GM23338 (cell line): ENCODE measurements around the gene SLC13A5. TPM values are rescaled to one million over a fixed set of nuclear protein-coding genes. Genes with fewer than 3 reads are reported as not detected.

ENCODE experiments used
- ATAC-seq: fragments of 200-7000 bp; cut with Tn5 transposase; 3 replicates; pipeline ENCODE4 v1.9.1; 2020
- DNase-seq: peaks from one replicate; pipeline ENCODE4 v3.0.0-alpha.2; 2015; ENCODE audit warnings: low spot score
- H2AFZ ChIP-seq: fragments of 200-600 bp; sonication (generic); 2 replicates; pipeline ENCODE4 v1.8.0; 2016; ENCODE audit warnings: antibody characterized with exemption, mild to moderate bottlenecking, moderate library complexity
- H3F3A ChIP-seq: fragments of 200-600 bp; sonication (generic); replicated peaks from 2 replicates; pipeline ENCODE4 v1.8.0; 2017; ENCODE audit warnings: antibody characterized with exemption, mixed run types, low read depth
- H3K27ac ChIP-seq: fragments of 200-600 bp; sonication (generic); 2 replicates; pipeline ENCODE4 v1.6.1; 2016; ENCODE audit warnings: low read depth
- H3K27me3 ChIP-seq: fragments of 200-600 bp; sonication (generic); 2 replicates; pipeline ENCODE4 v1.8.0; 2016; ENCODE audit warnings: mild to moderate bottlenecking, mixed run types, moderate library complexity; ENCODE audit not compliant: insufficient read depth
- H3K36me3 ChIP-seq: fragments of 200-600 bp; sonication (generic); 2 replicates; pipeline ENCODE4 v1.8.0; 2016; ENCODE audit warnings: mild to moderate bottlenecking; ENCODE audit not compliant: insufficient read depth
- H3K4me1 ChIP-seq: fragments of 200-600 bp; sonication (generic); 2 replicates; pipeline ENCODE4 v1.8.0; 2016; ENCODE audit warnings: mild to moderate bottlenecking, moderate library complexity; ENCODE audit not compliant: insufficient read depth
- H3K4me2 ChIP-seq: fragments of 200-600 bp; sonication (generic); 2 replicates; pipeline ENCODE4 v1.7.1; 2017; ENCODE audit warnings: mixed run types
- H3K4me3 ChIP-seq: fragments of 200-600 bp; sonication (generic); 2 replicates; pipeline ENCODE4 v1.6.1; 2016; ENCODE audit warnings: mixed run types
- H3K79me2 ChIP-seq: fragments of 200-600 bp; sonication (generic); replicated peaks from 2 replicates; pipeline ENCODE4 v1.8.0; 2017; ENCODE audit warnings: mild to moderate bottlenecking; ENCODE audit not compliant: insufficient read depth
- H3K9me2 ChIP-seq: fragments of 200-600 bp; sonication (generic); 2 replicates; pipeline ENCODE4 v1.8.0; 2017; ENCODE audit not compliant: insufficient read depth
- H4K20me1 ChIP-seq: fragments of 200-600 bp; sonication (generic); replicated peaks from 2 replicates; pipeline ENCODE4 v1.8.0; 2017; ENCODE audit warnings: mild to moderate bottlenecking; ENCODE audit not compliant: insufficient read depth
- H3K27ac Mint-ChIP-seq: 2 replicates; pipeline ENCODE4 v1.8.0; 2020; ENCODE audit warnings: inconsistent platforms, mild to moderate bottlenecking, moderate library complexity, mixed read lengths
- H3K27me3 Mint-ChIP-seq: 3 replicates; pipeline ENCODE4 v1.8.0; 2022; ENCODE audit warnings: low read depth, mild to moderate bottlenecking, moderate library complexity, mixed read lengths, inconsistent platforms; ENCODE audit not compliant: insufficient read depth, poor library complexity
- H3K36me3 Mint-ChIP-seq: 3 replicates; pipeline ENCODE4 v1.8.0; 2021; ENCODE audit warnings: low read depth, mild to moderate bottlenecking, inconsistent platforms, moderate library complexity, mixed read lengths
- H3K4me1 Mint-ChIP-seq: 3 replicates; pipeline ENCODE4 v1.8.0; 2020; ENCODE audit warnings: mild to moderate bottlenecking, inconsistent platforms, mixed read lengths
- H3K4me3 Mint-ChIP-seq: 3 replicates; pipeline ENCODE4 v1.8.0; 2021; ENCODE audit warnings: moderate library complexity, mild to moderate bottlenecking, inconsistent platforms, mixed read lengths
- H3K9me3 Mint-ChIP-seq: 3 replicates; pipeline ENCODE4 v1.8.0; 2020; ENCODE audit warnings: moderate library complexity, mild to moderate bottlenecking, inconsistent platforms, mixed read lengths
- CREB1 ChIP-seq: fragments of 250-450 bp; sonication (Bioruptor Pico); IDR thresholded peaks from 2 replicates; pipeline ENCODE4 v1.5.0; 2020; ENCODE audit warnings: low read depth, mild to moderate bottlenecking, moderate library complexity
- CTCF ChIP-seq, 2 experiments: fragments of 200-600 bp in 1 of 2; sonication (generic) in 1 of 2; conservative IDR thresholded peaks; 2 replicates each; pipeline versions ENCODE4 v1.5.1 to v1.6.1; 2016 to 2017; ENCODE audit warnings: antibody characterized with exemption in 2 of 2, low read depth in 2 of 2, mild to moderate bottlenecking in 2 of 2, moderate library complexity in 1 of 2
- EZH2phosphoT487 ChIP-seq: fragments of 200-600 bp; sonication (generic); IDR thresholded peaks from one replicate; pipeline ENCODE4 v1.8.1; 2018; ENCODE audit warnings: antibody characterized with exemption; ENCODE audit not compliant: unreplicated experiment
- NANOG ChIP-seq: IDR thresholded peaks from 2 replicates; pipeline ENCODE4 v1.6.1; 2016; ENCODE audit warnings: antibody characterized with exemption, borderline replicate concordance
- POLR2AphosphoS5 ChIP-seq: IDR thresholded peaks from 2 replicates; pipeline ENCODE4 v1.6.1; 2016; ENCODE audit warnings: antibody characterized with exemption, low read depth
- polyA plus RNA-seq: library from polyadenylated mRNA; unstranded; fragments of >200 nt; fragmentation: Nextera tagmentation; extraction: Ambion mirVana; gene quantifications from 2 replicates; pipeline ENCODE4 v1.2.1, GENCODE V29; 2016
- total RNA-seq: library from RNA; depleted of rRNA; stranded (reverse); fragments of >200 nt; shearing (Covaris generic); gene quantifications from 2 replicates; pipeline ENCODE4 v1.2.3, GENCODE V29; 2014
- TF ChIP-seq, protein P1 (sequence below): IDR thresholded peaks from 2 replicates; pipeline ENCODE4 v1.6.1; 2016; ENCODE audit warnings: antibody characterized with exemption
- TF ChIP-seq, protein P2 (sequence below): fragments of 250-450 bp; sonication (Bioruptor Pico); IDR thresholded peaks from 2 replicates; pipeline ENCODE4 v1.5.0; 2020; ENCODE audit warnings: mild to moderate bottlenecking, moderate library complexity

The SLC13A5 gene
- total and polyA plus RNA-seq, 2 experiments from 2014 or later = 1.2 to 2.3 TPM

DNA sequence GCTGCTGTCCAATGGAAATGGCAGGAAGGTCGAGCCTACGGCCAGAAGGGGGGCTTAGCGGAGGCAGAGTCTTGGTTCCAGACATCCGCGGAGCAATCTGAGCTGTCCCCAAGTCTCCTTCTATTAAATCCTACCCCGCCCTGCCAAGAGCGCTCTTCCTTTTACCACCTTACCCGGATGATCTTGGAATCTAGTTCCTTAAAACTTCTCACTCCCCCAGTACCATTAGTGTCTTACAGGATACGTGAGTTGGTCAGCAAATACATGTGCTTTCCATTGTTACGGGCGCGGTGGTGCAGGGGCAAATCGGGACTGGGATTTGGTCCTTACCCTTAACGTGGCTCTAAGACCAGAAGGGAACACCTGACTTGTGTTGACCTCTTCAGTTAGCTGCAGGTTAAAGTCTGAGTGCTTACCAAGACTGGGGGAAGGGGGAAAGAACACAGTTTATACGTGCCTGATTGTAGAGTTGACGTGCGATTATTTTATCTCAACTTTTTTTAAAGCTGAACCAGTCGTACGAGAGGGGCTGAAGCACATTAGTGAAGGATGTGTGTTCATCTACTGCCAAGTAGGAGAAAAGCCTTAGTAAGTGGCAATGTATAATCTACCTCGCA, 71.8 kb downstream of the SLC13A5 start:
- H4K20me1 ChIP-seq = peaks cover 18% of the 10 kb centered on the region
- H3K9me3 Mint-ChIP-seq = no peaks in the 10 kb centered on the region
- H3K4me3 Mint-ChIP-seq = peak overlapping the region; percentile 91
- H3K27ac ChIP-seq = peak overlapping the region; percentile 48
- H3K79me2 ChIP-seq = peaks cover 48% of the 10 kb centered on the region
- 0 out of 2 replicates have a peak overlapping the region, but pooled peaks have one; percentile 100 for H2AFZ ChIP-seq
- H3K36me3 ChIP-seq = peaks cover 14% of the 10 kb centered on the region; the same call in 1 of the 2 replicates
- ATAC-seq (peak; percentile 56), DNase-seq (peak; percentile 73)
- peaks cover 19% of the 10 kb centered on the region for H3K27me3 Mint-ChIP-seq
- H3K4me1 Mint-ChIP-seq = peaks cover 18% of the 10 kb centered on the region
- peak; percentile 2; the same call in 1 of the 2 replicates for TF ChIP-seq POLR2AphosphoS5
- TF ChIP-seq NANOG = no peak
- no peaks in the 10 kb centered on the region for H3K9me2 ChIP-seq
- H3K27ac Mint-ChIP-seq = peak overlapping the region; percentile 100
- H3K27me3 ChIP-seq = no peaks in the 10 kb centered on the region
- peaks cover 27% of the 10 kb centered on the region for H3K36me3 Mint-ChIP-seq
- peaks cover 12% of the 10 kb centered on the region for H3K4me1 ChIP-seq
- peak overlapping the region; percentile 98 for H3K4me2 ChIP-seq
- H3F3A ChIP-seq = peaks cover 12% of the 10 kb centered on the region; the same call in 1 of the 2 replicates
- H3K4me3 ChIP-seq = peak overlapping the region; percentile 90

DNA sequence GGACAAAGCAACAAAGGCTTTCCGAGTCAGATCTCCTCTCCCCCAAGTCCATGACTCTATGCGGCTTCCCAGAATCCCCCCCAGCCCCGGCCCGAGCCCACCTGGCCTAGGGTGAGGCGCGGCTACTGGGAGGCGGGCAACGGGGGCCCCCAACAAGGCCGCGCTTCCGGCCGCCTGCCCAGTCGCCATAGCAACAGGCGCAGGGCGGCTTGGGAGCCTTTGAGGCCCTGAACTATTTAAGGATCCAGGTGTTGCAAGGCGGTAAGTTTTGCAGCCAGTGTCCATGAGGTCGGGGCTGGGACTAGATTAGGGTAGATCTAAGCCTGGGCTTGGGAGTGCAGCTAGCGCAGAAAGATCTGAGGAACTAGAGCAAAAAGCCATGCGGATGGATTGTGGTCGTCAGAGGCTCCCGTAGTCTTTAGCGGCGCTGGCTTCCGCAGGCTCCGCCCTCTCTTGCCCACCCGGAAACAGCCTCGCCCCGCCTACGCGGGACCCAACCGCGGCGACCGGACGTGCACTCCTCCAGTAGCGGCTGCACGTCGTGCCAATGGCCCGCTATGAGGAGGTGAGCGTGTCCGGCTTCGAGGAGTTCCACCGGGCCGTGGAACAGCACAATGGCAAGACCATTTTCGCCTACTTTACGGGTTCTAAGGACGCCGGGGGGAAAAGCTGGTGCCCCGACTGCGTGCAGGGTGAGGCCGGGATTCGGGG, 72.5 kb downstream of the SLC13A5 start, which contains the start of the genes KIAA0753 and TXNDC17:
TSS of gene KIAA0753 (minus strand) at position 176 of the 711 bp plus-strand sequence. CDS start 5,608 bp downstream, outside the sequence.
TSS of gene TXNDC17 (plus strand) at position 525 of the 711 bp plus-strand sequence. CDS start at position 548, 23 bp downstream.
- H3K9me2 ChIP-seq = no peaks in the 10 kb centered on the region
- H3K36me3 ChIP-seq = peaks cover 14% of the 10 kb centered on the region; the same call in 1 of the 2 replicates
- no peak for TF ChIP-seq CTCF (conservative IDR thresholded peaks at IDR 0.05; ENCODE audit: low read depth in 2 of 2)
- no peak for TF ChIP-seq NANOG
- no peak for TF ChIP-seq EZH2phosphoT487
- TF ChIP-seq POLR2AphosphoS5 = peak; percentile 97
- TF ChIP-seq, protein P1, sequence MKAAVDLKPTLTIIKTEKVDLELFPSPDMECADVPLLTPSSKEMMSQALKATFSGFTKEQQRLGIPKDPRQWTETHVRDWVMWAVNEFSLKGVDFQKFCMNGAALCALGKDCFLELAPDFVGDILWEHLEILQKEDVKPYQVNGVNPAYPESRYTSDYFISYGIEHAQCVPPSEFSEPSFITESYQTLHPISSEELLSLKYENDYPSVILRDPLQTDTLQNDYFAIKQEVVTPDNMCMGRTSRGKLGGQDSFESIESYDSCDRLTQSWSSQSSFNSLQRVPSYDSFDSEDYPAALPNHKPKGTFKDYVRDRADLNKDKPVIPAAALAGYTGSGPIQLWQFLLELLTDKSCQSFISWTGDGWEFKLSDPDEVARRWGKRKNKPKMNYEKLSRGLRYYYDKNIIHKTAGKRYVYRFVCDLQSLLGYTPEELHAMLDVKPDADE = peak; percentile 67
- TF ChIP-seq, protein P2, sequence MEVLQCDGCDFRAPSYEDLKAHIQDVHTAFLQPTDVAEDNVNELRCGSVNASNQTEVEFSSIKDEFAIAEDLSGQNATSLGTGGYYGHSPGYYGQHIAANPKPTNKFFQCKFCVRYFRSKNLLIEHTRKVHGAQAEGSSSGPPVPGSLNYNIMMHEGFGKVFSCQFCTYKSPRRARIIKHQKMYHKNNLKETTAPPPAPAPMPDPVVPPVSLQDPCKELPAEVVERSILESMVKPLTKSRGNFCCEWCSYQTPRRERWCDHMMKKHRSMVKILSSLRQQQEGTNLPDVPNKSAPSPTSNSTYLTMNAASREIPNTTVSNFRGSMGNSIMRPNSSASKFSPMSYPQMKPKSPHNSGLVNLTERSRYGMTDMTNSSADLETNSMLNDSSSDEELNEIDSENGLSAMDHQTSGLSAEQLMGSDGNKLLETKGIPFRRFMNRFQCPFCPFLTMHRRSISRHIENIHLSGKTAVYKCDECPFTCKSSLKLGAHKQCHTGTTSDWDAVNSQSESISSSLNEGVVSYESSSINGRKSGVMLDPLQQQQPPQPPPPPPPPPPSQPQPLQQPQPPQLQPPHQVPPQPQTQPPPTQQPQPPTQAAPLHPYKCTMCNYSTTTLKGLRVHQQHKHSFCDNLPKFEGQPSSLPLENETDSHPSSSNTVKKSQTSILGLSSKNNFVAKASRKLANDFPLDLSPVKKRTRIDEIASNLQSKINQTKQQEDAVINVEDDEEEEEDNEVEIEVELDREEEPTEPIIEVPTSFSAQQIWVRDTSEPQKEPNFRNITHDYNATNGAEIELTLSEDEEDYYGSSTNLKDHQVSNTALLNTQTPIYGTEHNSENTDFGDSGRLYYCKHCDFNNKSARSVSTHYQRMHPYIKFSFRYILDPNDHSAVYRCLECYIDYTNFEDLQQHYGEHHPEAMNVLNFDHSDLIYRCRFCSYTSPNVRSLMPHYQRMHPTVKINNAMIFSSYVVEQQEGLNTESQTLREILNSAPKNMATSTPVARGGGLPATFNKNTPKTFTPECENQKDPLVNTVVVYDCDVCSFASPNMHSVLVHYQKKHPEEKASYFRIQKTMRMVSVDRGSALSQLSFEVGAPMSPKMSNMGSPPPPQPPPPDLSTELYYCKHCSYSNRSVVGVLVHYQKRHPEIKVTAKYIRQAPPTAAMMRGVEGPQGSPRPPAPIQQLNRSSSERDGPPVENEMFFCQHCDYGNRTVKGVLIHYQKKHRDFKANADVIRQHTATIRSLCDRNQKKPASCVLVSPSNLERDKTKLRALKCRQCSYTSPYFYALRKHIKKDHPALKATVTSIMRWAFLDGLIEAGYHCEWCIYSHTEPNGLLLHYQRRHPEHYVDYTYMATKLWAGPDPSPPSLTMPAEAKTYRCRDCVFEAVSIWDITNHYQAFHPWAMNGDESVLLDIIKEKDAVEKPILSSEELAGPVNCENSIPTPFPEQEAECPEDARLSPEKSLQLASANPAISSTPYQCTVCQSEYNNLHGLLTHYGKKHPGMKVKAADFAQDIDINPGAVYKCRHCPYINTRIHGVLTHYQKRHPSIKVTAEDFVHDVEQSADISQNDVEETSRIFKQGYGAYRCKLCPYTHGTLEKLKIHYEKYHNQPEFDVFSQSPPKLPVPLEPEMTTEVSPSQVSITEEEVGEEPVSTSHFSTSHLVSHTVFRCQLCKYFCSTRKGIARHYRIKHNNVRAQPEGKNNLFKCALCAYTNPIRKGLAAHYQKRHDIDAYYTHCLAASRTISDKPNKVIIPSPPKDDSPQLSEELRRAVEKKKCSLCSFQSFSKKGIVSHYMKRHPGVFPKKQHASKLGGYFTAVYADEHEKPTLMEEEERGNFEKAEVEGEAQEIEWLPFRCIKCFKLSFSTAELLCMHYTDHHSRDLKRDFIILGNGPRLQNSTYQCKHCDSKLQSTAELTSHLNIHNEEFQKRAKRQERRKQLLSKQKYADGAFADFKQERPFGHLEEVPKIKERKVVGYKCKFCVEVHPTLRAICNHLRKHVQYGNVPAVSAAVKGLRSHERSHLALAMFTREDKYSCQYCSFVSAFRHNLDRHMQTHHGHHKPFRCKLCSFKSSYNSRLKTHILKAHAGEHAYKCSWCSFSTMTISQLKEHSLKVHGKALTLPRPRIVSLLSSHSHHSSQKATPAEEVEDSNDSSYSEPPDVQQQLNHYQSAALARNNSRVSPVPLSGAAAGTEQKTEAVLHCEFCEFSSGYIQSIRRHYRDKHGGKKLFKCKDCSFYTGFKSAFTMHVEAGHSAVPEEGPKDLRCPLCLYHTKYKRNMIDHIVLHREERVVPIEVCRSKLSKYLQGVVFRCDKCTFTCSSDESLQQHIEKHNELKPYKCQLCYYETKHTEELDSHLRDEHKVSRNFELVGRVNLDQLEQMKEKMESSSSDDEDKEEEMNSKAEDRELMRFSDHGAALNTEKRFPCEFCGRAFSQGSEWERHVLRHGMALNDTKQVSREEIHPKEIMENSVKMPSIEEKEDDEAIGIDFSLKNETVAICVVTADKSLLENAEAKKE (CRISPR knock-in tag) = 0 out of 2 replicates have a peak, but pooled peaks have one; percentile 9
- peak; percentile 12; the same call in 1 of the 2 replicates for TF ChIP-seq CREB1 (CRISPR knock-in tag)
- peaks cover 12% of the 10 kb centered on the region for H3K4me1 ChIP-seq
- H3K27ac ChIP-seq = peak within 1 kb of the TSS; percentile 94
- Mint-ChIP-seq H3K27me3 (peaks cover 19% of the 10 kb centered on the region), H3K4me1 (peaks cover 18% of the 10 kb centered on the region), H3K4me3 (peak within 1 kb of the TSS; percentile 91), H3K27ac (peak within 1 kb of the TSS; percentile 100), H3K9me3 (no peaks in the 10 kb centered on the region), H3K36me3 (peaks cover 27% of the 10 kb centered on the region)
- ATAC-seq (peak; percentile 89), DNase-seq (peak; percentile 90)
- peaks cover 41% of the 10 kb centered on the region for H3K79me2 ChIP-seq
- H3K4me2 ChIP-seq = peak within 1 kb of the TSS; percentile 98
- peaks cover 13% of the 10 kb centered on the region for H4K20me1 ChIP-seq
- H2AFZ ChIP-seq = peak within 1 kb of the TSS; percentile 100; the same call in 1 of the 2 replicates
- no peaks in the 10 kb centered on the region for H3K27me3 ChIP-seq
- peak within 1 kb of the TSS; percentile 90 for H3K4me3 ChIP-seq
- peaks cover 12% of the 10 kb centered on the region; the same call in 1 of the 2 replicates for H3F3A ChIP-seq
